A673 (cell line): ENCODE results near the gene AHNAK2.

Source experiments
- CTCF ChIP-seq: fragments of 300-800, 200-600 bp; sonication (generic); conservative IDR thresholded peaks from 2 replicates; pipeline ENCODE4 v1.5.1; 2017; ENCODE audit warnings: low read depth, mild to moderate bottlenecking, antibody characterized with exemption, low read length, moderate library complexity, mixed read lengths
- EZH2 ChIP-seq: fragments of 200-600 bp; sonication (generic); IDR thresholded peaks from 2 replicates; pipeline ENCODE4 v1.6.1; 2017; ENCODE audit warnings: borderline replicate concordance, low read depth, mild to moderate bottlenecking, mixed read lengths, antibody characterized with exemption, low read length; ENCODE audit not compliant: poor library complexity, severe bottlenecking

GRCh38 chr14:104935955-104936354 lies 42.2 kb downstream of the AHNAK2 start:
- TF ChIP-seq CTCF (no peak), EZH2 (no peak)
